Activated T-helper 2 cell treated with anti-CD3 and anti-CD28 coated beads, Interferon-gamma antibody, Interleukin-2, Interleukin-4, amounts not matched to agents 10 μg/mL and 5 μg/mL and 100 μg/mL, durations not matched to agents 14 hours and 24 hours and 36 hours (primary cell): ENCODE measurements around the gene DNAH8. TPM values are rescaled to one million over a fixed set of nuclear protein-coding genes. Genes with fewer than 3 reads are reported as not detected.

Source experiments
- DNase-seq: peaks from one replicate; pipeline ENCODE4 v3.0.0; 2021; ENCODE audit warnings: low spot score
- H3K27ac Mint-ChIP-seq: one replicate; pipeline ENCODE4 v1.8.0; 2021; ENCODE audit warnings: mixed read lengths
- H3K27me3 Mint-ChIP-seq: one replicate; pipeline ENCODE4 v1.8.0; 2021; ENCODE audit warnings: low read depth, mixed read lengths
- H3K36me3 Mint-ChIP-seq: one replicate; pipeline ENCODE4 v1.8.0; 2021; ENCODE audit warnings: low read depth, mixed read lengths
- H3K4me1 Mint-ChIP-seq: one replicate; pipeline ENCODE4 v1.8.0; 2021; ENCODE audit warnings: low read depth, mixed read lengths
- H3K4me3 Mint-ChIP-seq: one replicate; pipeline ENCODE4 v1.8.0; 2021; ENCODE audit warnings: low read depth, mild to moderate bottlenecking, moderate library complexity, mixed read lengths
- H3K9me3 Mint-ChIP-seq: one replicate; pipeline ENCODE4 v1.8.0; 2021; ENCODE audit warnings: mixed read lengths
- intact Hi-C: fragments of 100-400 bp; cut with micrococcal nuclease; formaldehyde crosslinking; loops from one replicate; pipeline ENCODE4 v1.15.1; 2023
- total RNA-seq: library from RNA; stranded (reverse); gene quantifications from 2 replicates; pipeline ENCODE4 v1.2.3, GENCODE V29; 2022

DNAH8 gene
- total RNA-seq, 1 donor from 2014 or later: not detected

DNA sequence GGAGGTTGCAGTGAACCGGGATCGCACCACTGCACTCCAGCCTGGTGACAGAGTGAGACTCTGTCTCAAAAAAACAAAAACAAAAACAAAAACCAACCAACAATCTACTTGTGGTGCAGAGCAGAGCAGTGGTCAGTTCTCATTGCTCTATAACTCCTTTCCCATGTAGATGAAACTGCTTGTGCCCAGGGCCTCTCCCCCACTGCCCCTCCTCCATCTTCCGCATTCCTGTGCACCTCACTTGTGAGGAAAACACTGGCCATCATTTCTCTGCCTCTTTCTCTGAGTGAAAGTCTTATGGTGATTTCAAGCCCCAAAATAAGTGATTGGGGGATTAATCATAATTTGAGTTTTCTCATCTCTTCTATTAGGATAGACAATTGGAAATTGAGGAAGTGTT lies 269.6 kb downstream of the DNAH8 start:
- Mint-ChIP-seq H3K27ac (no peak overlapping the region), H3K4me1 (no peaks in the 10 kb centered on the region)
- intact Hi-C loops: no loop called here

GRCh38 chr6:38985839-38986238 lies 270.7 kb downstream of the DNAH8 start:
- no peaks in the 10 kb centered on the region for H3K9me3 Mint-ChIP-seq
- H3K4me3 Mint-ChIP-seq: no peak overlapping the region
- intact Hi-C loops: no loop called here
- peaks cover 13% of the 10 kb centered on the region for H3K27me3 Mint-ChIP-seq
- DNase-seq: no peak
- no peaks in the 10 kb centered on the region for H3K4me1 Mint-ChIP-seq
- no peaks in the 10 kb centered on the region for H3K36me3 Mint-ChIP-seq
- no peak overlapping the region for H3K27ac Mint-ChIP-seq

More for the DNA sequence above, 269.6 kb downstream of the DNAH8 start:
- peaks cover 20% of the 10 kb centered on the region for H3K27me3 Mint-ChIP-seq
- no peaks in the 10 kb centered on the region for H3K36me3 Mint-ChIP-seq
- H3K9me3 Mint-ChIP-seq: no peaks in the 10 kb centered on the region
- no peak overlapping the region for H3K4me3 Mint-ChIP-seq
- no peak for DNase-seq

DNA sequence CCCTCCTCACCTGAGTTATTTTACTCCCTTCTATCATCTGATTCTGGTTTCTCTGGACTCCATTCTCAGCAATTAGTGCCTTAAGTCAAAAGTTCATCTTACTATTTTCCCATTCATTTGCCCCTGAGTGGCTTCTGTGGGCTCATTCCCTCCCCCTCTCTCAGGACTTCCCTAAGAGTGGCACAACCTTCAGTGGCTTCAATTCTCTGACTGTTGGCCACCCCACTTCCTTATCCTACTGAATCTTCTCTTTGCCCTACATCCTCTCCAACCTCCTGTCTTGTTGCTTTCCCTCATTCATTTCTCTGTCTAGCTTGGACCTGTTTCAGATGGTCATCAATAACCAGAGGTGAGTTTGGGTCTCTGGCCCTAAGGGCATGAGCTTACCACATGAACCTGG lies 272.4 kb downstream of the DNAH8 start:
- no peaks in the 10 kb centered on the region for H3K36me3 Mint-ChIP-seq
- H3K27me3 Mint-ChIP-seq: peaks cover 13% of the 10 kb centered on the region
- H3K4me1 Mint-ChIP-seq: no peaks in the 10 kb centered on the region
- no peak overlapping the region for H3K27ac Mint-ChIP-seq
- intact Hi-C loops: no loop called here
- H3K9me3 Mint-ChIP-seq: no peaks in the 10 kb centered on the region
- DNase-seq: no peak
- no peak overlapping the region for H3K4me3 Mint-ChIP-seq

- Mint-ChIP-seq H3K36me3 (no peaks in the 10 kb centered on the region), H3K4me3 (no peak overlapping the region), H3K27ac (no peak overlapping the region), H3K27me3 (peaks cover 15% of the 10 kb centered on the region), H3K9me3 (no peaks in the 10 kb centered on the region), H3K4me1 (no peaks in the 10 kb centered on the region)
- no peak for DNase-seq
- intact Hi-C loops: no loop called here
Measured at GRCh38 chr6:38988736-38989449, 273.8 kb downstream of the DNAH8 start.

GRCh38 chr6:38990475-38990874 lies 275.4 kb downstream of the DNAH8 start:
- Mint-ChIP-seq H3K27me3 (peaks cover 13% of the 10 kb centered on the region), H3K9me3 (no peaks in the 10 kb centered on the region), H3K36me3 (no peaks in the 10 kb centered on the region), H3K27ac (no peak overlapping the region), H3K4me1 (no peaks in the 10 kb centered on the region), H3K4me3 (no peak overlapping the region)
- intact Hi-C loops: no loop called here
- DNase-seq: no peak

DNA sequence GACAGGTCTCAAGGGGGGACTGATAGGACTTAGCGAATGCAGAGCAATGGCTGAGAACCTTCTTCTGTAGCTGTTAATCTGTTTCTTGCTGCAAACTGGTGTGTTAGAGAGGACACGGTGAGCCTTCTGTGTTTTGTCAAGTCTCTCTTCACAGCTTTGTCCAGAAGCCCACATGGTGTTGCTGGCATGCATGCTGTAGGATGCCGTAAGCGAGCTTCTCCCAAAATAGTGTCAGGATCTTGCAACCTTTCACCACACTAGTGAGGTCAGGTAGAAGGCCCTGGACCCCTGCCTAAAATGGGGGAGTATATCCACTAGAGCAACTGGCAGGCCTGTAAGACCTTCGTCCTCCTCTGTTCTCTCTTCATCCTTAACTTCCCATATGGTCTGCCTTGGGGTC lies 281.6 kb downstream of the DNAH8 start:
- intact Hi-C loops: loop anchor here (5.0 kb wide), 1 partner anchor 316 kb away; the partner anchor contains the start of gene KCNK17
- H3K27ac Mint-ChIP-seq: no peak overlapping the region
- H3K4me3 Mint-ChIP-seq: no peak overlapping the region
- no peaks in the 10 kb centered on the region for H3K4me1 Mint-ChIP-seq
- no peaks in the 10 kb centered on the region for H3K9me3 Mint-ChIP-seq
- DNase-seq: no peak
- H3K27me3 Mint-ChIP-seq: peaks cover 40% of the 10 kb centered on the region
- no peaks in the 10 kb centered on the region for H3K36me3 Mint-ChIP-seq

GRCh38 chr6:38997128-38997761 lies 282.1 kb downstream of the DNAH8 start:
- Mint-ChIP-seq H3K27ac (no peak overlapping the region), H3K36me3 (no peaks in the 10 kb centered on the region), H3K4me3 (no peak overlapping the region), H3K27me3 (peaks cover 42% of the 10 kb centered on the region), H3K9me3 (no peaks in the 10 kb centered on the region), H3K4me1 (no peaks in the 10 kb centered on the region)
- intact Hi-C loops: loop anchor here (5.0 kb wide), 1 partner anchor 315 kb away; the partner anchor contains the start of gene KCNK17
- no peak for DNase-seq

DNA sequence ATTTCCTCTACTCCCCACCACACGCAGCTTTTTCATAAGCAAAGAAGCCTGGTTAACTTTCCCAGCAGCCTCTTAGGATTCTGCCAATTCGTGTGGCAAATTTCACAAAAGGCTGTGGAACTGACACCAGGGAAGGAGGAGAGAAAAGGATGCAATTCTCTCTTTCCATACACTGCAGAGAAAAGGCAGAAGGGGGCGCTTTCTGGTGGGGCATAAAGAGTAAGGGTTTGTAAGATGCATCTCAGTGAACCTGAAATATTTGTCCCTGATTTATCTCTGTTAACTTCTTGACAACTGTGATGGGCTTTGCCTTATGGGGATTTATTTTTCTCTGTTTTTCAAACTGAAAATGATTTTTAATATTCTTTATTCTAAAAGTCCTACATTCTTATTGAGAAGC lies 288.0 kb downstream of the DNAH8 start:
- intact Hi-C loops: loop anchor here (10.0 kb wide), 1 partner anchor 162 kb away; no protein-coding TSS in a partner anchor
- H3K36me3 Mint-ChIP-seq: no peaks in the 10 kb centered on the region
- H3K9me3 Mint-ChIP-seq: no peaks in the 10 kb centered on the region
- no peak overlapping the region for H3K4me3 Mint-ChIP-seq
- no peak for DNase-seq
- H3K27ac Mint-ChIP-seq: no peak overlapping the region
- H3K4me1 Mint-ChIP-seq: no peaks in the 10 kb centered on the region
- H3K27me3 Mint-ChIP-seq: peaks cover 44% of the 10 kb centered on the region

- H3K9me3 Mint-ChIP-seq: no peaks in the 10 kb centered on the region
- no peak overlapping the region for H3K4me3 Mint-ChIP-seq
- H3K27ac Mint-ChIP-seq: no peak overlapping the region
- intact Hi-C loops: loop anchor here (10.0 kb wide), 1 partner anchor 161 kb away; no protein-coding TSS in a partner anchor
- no peaks in the 10 kb centered on the region for H3K4me1 Mint-ChIP-seq
- no peak for DNase-seq
- peaks cover 48% of the 10 kb centered on the region for H3K27me3 Mint-ChIP-seq
- H3K36me3 Mint-ChIP-seq: no peaks in the 10 kb centered on the region
Measured at GRCh38 chr6:39003492-39003891, 288.4 kb downstream of the DNAH8 start.

DNA sequence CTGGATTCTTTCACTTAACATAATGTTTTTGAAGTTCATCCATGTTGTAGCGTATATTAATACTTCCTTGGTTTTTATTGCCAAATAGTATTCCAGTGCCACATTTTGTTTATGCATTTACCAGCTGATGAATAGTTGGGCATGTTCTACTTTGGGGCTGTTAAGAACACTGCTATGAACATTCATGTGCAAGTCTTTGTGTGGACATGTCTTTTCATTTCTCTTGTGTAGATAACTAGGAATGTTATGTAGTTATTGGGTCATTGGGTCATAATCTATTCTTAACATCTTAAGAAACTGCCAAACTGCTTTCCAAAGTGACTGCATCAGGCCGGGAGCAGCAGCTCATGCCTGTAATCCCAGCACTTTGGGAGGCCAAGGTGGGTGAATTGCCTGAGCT lies 289.7 kb downstream of the DNAH8 start:
- Mint-ChIP-seq H3K4me1 (no peaks in the 10 kb centered on the region), H3K9me3 (no peaks in the 10 kb centered on the region), H3K4me3 (no peak overlapping the region), H3K36me3 (no peaks in the 10 kb centered on the region), H3K27me3 (peaks cover 56% of the 10 kb centered on the region), H3K27ac (no peak overlapping the region)
- intact Hi-C loops: loop anchor here (10.0 kb wide), 1 partner anchor 160 kb away; no protein-coding TSS in a partner anchor
- no peak for DNase-seq

GRCh38 chr6:39005774-39006173 lies 290.7 kb downstream of the DNAH8 start:
- no peaks in the 10 kb centered on the region for H3K36me3 Mint-ChIP-seq
- intact Hi-C loops: loop anchor here (10.0 kb wide), 1 partner anchor 159 kb away; no protein-coding TSS in a partner anchor
- no peak for DNase-seq
- H3K27ac Mint-ChIP-seq: no peak overlapping the region
- H3K27me3 Mint-ChIP-seq: peaks cover 52% of the 10 kb centered on the region
- no peaks in the 10 kb centered on the region for H3K9me3 Mint-ChIP-seq
- H3K4me3 Mint-ChIP-seq: no peak overlapping the region
- no peaks in the 10 kb centered on the region for H3K4me1 Mint-ChIP-seq

GRCh38 chr6:39007575-39007974 lies 292.5 kb downstream of the DNAH8 start:
- Mint-ChIP-seq H3K36me3 (no peaks in the 10 kb centered on the region), H3K27me3 (peaks cover 57% of the 10 kb centered on the region), H3K4me1 (no peaks in the 10 kb centered on the region), H3K9me3 (no peaks in the 10 kb centered on the region), H3K4me3 (no peak overlapping the region), H3K27ac (no peak overlapping the region)
- DNase-seq: no peak
- intact Hi-C loops: loop anchor here (10.0 kb wide), 1 partner anchor 157 kb away; no protein-coding TSS in a partner anchor

GRCh38 chr6:39008737-39009136 lies 293.6 kb downstream of the DNAH8 start:
- no peak for DNase-seq
- Mint-ChIP-seq H3K4me3 (no peak overlapping the region), H3K27ac (no peak overlapping the region), H3K27me3 (peaks cover 64% of the 10 kb centered on the region), H3K36me3 (no peaks in the 10 kb centered on the region), H3K9me3 (no peaks in the 10 kb centered on the region), H3K4me1 (no peaks in the 10 kb centered on the region)
- intact Hi-C loops: loop anchor here (10.0 kb wide), 1 partner anchor 156 kb away; no protein-coding TSS in a partner anchor
